Stimulated activated naive B cell treated with anti-CD40 and anti-IgM and Interleukin-4, amounts not matched to agents 10 μg/mL and 1 μg/mL and 100 μg/mL, for 72 hours (primary cell): ENCODE measurements around the gene APCDD1.
"Not testable (repeated sequence)": the region's sequence is repeated elsewhere in the genome, so short reads cannot be mapped to it uniquely, and the experiment has no call there.

ENCODE experiments used
- ATAC-seq, 2 donors: fragments of 150-1000 bp; cut with Tn5 transposase; replicated peaks; 2 replicates each; pipeline ENCODE4 v1.10.0; 2021; ENCODE audit warnings: moderate library complexity in 1 of 2
- DNase-seq: peaks from one replicate; pipeline ENCODE4 v3.0.0; 2021
- H3K27ac Mint-ChIP-seq: one replicate; pipeline ENCODE4 v1.8.0; 2022; ENCODE audit warnings: mild to moderate bottlenecking, mixed read lengths
- H3K27me3 Mint-ChIP-seq, 2 donors: one replicate each; pipeline ENCODE4 v1.8.0; 2022; ENCODE audit warnings: mixed read lengths in 2 of 2
- H3K36me3 Mint-ChIP-seq, 2 donors: one replicate each; pipeline ENCODE4 v1.8.0; 2022; ENCODE audit warnings: mixed read lengths in 2 of 2, mild to moderate bottlenecking in 1 of 2
- H3K4me1 Mint-ChIP-seq, 2 donors: one replicate each; pipeline ENCODE4 v1.8.0; 2022; ENCODE audit warnings: mixed read lengths in 2 of 2, mild to moderate bottlenecking in 1 of 2
- H3K4me3 Mint-ChIP-seq, 2 donors: one replicate each; pipeline ENCODE4 v1.8.0; 2022; ENCODE audit warnings: mild to moderate bottlenecking in 2 of 2, mixed read lengths in 2 of 2, moderate library complexity in 1 of 2
- H3K9me3 Mint-ChIP-seq, 2 donors: one replicate each; pipeline ENCODE4 v1.8.0; 2022; ENCODE audit warnings: mixed read lengths in 2 of 2, mild to moderate bottlenecking in 1 of 2

APCDD1 gene

DNA sequence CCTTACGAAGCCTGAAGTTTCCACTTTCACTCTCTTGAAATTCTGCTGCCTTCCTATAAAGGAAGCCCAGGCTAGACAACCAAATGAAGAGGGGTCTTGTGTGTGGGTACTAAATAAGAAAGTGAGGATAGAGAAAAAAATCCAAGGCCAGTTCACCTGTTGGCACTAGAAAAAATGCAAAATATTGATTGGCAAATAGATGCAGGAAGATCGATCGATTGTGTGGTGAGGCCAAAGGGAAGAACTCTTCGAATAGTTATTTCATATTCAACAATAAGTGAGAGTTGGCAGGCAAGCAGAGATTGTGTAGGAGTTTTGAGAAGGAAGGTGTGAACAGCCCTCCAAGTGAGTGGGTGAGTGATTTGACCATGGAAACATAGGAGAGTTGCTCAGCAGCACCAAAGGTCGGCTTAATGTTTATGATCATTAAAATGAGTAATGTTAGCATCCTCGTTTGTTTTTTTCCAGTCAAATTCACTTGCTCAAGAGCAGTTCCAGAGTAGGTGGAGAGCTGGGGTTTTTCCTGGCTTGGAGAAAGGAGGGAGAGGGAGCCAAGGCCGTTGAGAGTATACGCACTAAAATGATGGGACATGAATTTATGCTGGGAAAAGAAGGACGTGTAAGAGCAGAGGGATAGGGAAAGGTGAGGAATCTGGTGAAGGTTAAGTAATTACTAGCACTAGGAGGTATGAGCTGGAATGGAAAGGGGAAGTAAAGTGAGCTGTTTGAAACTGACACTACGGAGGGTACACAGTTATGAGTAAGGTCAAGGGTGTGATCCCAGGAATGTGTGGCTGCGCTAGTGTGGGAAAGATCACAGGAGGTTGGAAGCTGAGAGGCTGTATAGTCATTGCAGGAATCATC, 70.3 kb downstream of the APCDD1 start:
- no peaks in the 10 kb centered on the region for H3K27me3 Mint-ChIP-seq
- H3K36me3 Mint-ChIP-seq, result peaks cover 3 to 6% of the 10 kb centered on the region in 2 donors
- peak overlapping the region; percentile 96 to 98 for H3K4me3 Mint-ChIP-seq
- no peak for DNase-seq
- no peaks in the 10 kb centered on the region for H3K9me3 Mint-ChIP-seq
- peak; percentile 23 to 34 for ATAC-seq
- H3K27ac Mint-ChIP-seq, result peak overlapping the region; percentile 99
- peaks cover 22 to 50% of the 10 kb centered on the region in 2 donors for H3K4me1 Mint-ChIP-seq

DNA sequence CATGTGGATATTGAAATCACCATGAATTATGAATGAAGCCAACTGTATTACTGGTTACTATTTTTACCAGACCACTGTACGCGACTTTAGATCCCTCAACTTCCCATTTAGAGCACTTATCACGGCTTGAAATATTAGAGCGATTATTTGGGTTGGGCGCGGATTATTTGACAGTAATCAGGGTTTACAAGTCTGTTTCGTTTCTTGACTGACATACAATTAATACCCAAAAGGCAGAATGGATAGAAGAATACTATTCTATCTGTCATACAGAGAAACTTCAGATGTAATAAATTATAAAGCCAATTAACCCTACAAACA, 70.9 kb downstream of the APCDD1 start:
- Mint-ChIP-seq H3K36me3 (peaks cover 3 to 8% of the 10 kb centered on the region in 2 donors), H3K9me3 (no peaks in the 10 kb centered on the region), H3K4me3 (peak overlapping the region; percentile 96 to 98), H3K27ac (peak overlapping the region; percentile 99), H3K27me3 (no peaks in the 10 kb centered on the region), H3K4me1 (peaks cover 27 to 51% of the 10 kb centered on the region in 2 donors)
- ATAC-seq (peak; percentile 6 to 12), DNase-seq (no peak)

DNA sequence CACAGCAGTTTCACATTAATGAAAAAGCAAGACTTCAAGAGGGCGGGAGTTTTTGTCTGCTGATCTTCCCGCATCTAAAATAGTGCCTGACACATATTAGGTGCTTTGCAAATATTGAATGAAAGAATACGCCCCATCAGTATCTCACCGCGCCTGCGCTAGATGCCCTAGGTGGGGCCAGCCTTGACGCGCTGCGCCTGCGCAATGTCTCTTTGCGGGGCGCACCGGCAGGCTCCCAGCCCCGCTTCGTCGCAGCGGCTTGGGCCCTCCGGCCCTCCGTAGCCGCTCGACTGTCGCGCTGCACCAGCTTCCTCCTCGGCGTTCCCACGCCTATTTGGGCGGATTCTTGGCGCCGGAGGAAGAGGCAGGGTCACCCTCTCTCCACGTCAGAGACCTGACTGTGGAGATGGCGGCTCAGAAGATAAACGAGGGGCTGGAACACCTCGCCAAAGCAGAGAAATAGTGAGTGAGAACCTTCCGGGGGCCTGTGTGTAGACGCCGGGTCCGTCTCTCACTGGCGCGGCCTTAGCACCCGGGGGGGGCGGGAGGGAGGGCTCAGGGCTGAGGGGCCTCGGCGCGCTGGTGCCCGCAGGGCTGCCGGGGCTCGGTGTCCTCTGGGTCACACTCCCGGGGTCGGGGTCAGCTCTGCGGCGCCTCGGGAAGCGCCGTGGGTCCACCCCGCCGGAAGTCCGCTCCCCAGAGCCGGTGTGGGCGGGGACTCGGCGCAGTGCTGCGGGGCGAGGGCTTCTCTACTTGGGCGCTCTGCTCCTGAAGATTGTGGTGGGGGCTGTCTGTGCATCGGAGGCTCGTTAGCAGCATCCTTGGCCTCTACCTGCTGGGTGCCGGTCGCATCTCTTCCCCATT, 71.5 kb downstream of the APCDD1 start, which contains the start of gene NAPG:
NAPG (plus strand) TSS at position 331 of the 864 bp plus-strand sequence; CDS start at position 407, 76 bp downstream.
- DNase-seq, result peak; percentile 92

DNA sequence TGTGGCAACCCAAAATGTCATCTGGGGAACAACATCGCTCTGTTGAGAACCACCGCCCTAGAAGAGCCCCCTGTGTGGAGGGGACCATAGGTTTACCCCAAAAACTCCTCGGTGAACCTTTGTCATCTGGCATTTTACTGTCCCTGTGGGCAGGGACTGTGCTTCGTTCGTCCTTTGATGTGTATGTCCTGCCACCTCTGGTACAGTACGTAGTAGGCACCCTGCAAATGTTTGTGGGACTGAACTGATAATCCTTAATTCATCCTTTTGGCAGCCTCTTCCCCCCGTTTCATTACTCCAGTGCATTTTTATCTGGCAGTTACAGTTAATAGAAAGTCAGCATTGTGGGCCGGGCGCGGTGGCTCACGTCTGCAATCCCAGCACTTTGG, 72.1 kb downstream of the APCDD1 start:
- Mint-ChIP-seq H3K4me3 (peak overlapping the region; percentile 87 to 96), H3K27ac (peak overlapping the region; percentile 72), H3K4me1 (peaks cover 30 to 57% of the 10 kb centered on the region in 2 donors), H3K9me3 (no peaks in the 10 kb centered on the region), H3K36me3 (peaks cover 3 to 10% of the 10 kb centered on the region in 2 donors), H3K27me3 (no peaks in the 10 kb centered on the region)
- ATAC-seq (peak in 1 of 2 donors; percentile 4), DNase-seq (no peak)

More for the DNA sequence above, 71.5 kb downstream of the APCDD1 start, which contains the start of gene NAPG:
- peak; percentile 87 to 92 for ATAC-seq
- Mint-ChIP-seq H3K9me3 (no peaks in the 10 kb centered on the region), H3K27ac (peak within 1 kb of the TSS; percentile 99), H3K27me3 (no peaks in the 10 kb centered on the region), H3K4me1 (peaks cover 30 to 57% of the 10 kb centered on the region in 2 donors), H3K36me3 (peaks cover 3 to 10% of the 10 kb centered on the region in 2 donors), H3K4me3 (peak within 1 kb of the TSS; percentile 96 to 98)

DNA sequence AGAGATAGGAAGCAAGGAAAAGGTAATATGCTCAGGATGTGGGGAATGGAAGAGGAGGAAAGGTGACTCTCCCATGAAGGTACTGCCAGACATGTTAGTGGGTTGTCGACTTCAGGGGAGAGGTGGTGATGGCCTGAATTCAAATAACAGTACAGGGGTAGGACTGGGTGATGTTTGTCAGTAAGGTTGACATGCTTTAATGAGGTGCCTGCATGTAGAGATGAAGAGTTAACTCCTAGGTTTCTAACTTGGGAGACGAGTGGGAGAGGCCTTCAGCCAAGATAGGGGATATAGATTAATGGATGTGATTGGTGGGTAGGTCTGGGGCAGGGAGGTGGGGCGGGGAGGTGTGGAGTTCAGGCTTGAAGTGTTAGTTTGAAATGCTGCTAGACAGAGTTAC, 74.0 kb downstream of the APCDD1 start:
- H3K36me3 Mint-ChIP-seq, result peaks cover 3 to 10% of the 10 kb centered on the region in 2 donors
- ATAC-seq (no peak), DNase-seq (no peak)
- H3K27me3 Mint-ChIP-seq, result no peaks in the 10 kb centered on the region
- no peak overlapping the region for H3K27ac Mint-ChIP-seq
- no peaks in the 10 kb centered on the region for H3K9me3 Mint-ChIP-seq
- H3K4me1 Mint-ChIP-seq, result peaks cover 30 to 57% of the 10 kb centered on the region in 2 donors
- H3K4me3 Mint-ChIP-seq, result no peak overlapping the region

DNA sequence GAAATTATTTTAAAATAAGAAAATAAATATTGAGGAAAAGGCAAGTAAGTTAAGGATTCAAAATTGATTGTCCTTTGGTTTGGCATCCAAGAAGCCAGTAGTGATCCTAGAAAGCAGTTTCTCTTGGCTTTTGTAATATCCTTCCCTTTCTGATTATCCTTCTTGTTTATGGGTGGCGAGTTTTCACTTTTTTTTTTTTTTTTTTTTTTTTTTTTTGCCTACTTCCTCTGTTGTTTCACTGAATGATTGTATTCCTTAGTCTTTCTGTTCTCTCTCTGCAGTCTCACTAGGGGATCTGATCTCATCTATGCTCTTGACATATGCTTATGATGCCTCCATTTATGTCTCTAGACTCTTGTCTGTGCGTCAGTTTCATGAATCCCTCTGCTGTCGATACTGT, 75.6 kb downstream of the APCDD1 start:
- ATAC-seq (no peak), DNase-seq (no peak)
- peak overlapping the region in 1 of 2 donors; percentile 5 for H3K4me3 Mint-ChIP-seq
- no peaks in the 10 kb centered on the region for H3K27me3 Mint-ChIP-seq
- H3K4me1 Mint-ChIP-seq, result peaks cover 23 to 48% of the 10 kb centered on the region in 2 donors
- no peak overlapping the region for H3K27ac Mint-ChIP-seq
- no peaks in the 10 kb centered on the region for H3K9me3 Mint-ChIP-seq
- peaks cover 3 to 13% of the 10 kb centered on the region in 2 donors for H3K36me3 Mint-ChIP-seq

DNA sequence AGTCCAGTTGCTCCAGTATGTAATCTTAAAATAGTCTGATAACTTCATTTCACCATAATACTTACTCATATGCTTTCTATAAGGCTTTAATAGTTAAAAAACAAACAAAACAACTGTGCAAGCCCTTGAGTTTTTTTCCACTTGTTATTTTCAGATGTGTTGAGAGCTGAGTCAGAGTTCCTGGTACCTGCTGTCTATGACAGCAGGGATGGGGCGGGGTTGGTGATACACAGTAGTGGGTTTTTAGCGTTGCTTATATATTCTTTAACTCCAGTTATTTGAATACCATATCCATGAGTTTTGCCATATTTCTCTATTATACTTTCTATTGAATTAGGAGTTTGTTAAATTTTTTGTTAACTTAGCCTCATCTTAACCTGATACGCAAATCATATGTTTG, 76.4 kb downstream of the APCDD1 start:
- DNase-seq, result no peak
- H3K9me3 Mint-ChIP-seq, result no peaks in the 10 kb centered on the region
- H3K36me3 Mint-ChIP-seq, result peaks cover 3 to 11% of the 10 kb centered on the region in 2 donors
- no peak overlapping the region for H3K4me3 Mint-ChIP-seq
- H3K27ac Mint-ChIP-seq, result no peak overlapping the region
- ATAC-seq, result no peak
- H3K27me3 Mint-ChIP-seq, result no peaks in the 10 kb centered on the region
- H3K4me1 Mint-ChIP-seq, result peaks cover 22 to 43% of the 10 kb centered on the region in 2 donors

DNA sequence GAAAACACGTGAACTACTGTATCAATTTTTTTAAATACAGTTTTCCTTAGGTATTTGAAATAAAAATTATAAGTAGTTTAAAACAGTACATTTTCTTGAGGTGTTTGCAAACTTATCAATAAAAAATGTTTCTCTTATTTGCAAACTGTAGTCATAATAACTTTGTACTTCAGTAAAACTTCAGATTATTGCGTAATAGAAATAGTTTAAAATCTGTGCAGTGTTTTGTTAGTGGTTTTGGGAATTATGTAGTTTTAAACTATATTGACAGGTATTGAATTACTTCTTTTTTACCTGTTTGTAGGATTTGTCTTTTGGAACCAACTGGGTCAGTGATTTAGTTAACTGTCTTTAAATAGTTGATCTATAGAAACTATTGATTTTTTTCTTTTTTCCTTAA, 78.7 kb downstream of the APCDD1 start:
- ATAC-seq (no peak), DNase-seq (no peak)
- no peaks in the 10 kb centered on the region for H3K27me3 Mint-ChIP-seq
- peaks cover 16 to 28% of the 10 kb centered on the region in 2 donors for H3K4me1 Mint-ChIP-seq
- no peak overlapping the region for H3K27ac Mint-ChIP-seq
- H3K9me3 Mint-ChIP-seq, result no peaks in the 10 kb centered on the region
- H3K36me3 Mint-ChIP-seq, result peaks cover 4 to 10% of the 10 kb centered on the region in 2 donors
- no peak overlapping the region for H3K4me3 Mint-ChIP-seq

DNA sequence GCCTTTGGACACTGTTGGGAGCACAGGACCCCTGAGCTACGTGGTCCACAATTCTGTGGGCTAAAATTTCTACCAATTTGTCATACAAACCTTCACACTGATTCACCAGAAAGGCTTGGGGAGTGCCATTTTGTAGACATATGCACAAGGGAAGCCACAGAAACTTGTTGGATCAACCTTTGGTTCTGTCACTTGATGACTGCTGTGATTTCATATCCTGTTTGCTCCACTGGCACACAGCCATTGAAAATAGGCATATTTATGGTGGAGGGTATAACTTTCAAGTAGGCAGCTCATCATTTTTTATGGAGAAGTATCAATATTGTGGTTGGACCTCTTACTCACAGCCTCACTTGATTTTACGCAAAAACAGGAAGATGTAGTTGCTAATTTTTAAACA, 81.8 kb downstream of the APCDD1 start:
- DNase-seq, result no peak
- H3K4me1 Mint-ChIP-seq, result peaks cover 2 to 5% of the 10 kb centered on the region in 2 donors
- no peaks in the 10 kb centered on the region for H3K27me3 Mint-ChIP-seq
- H3K9me3 Mint-ChIP-seq, result no peaks in the 10 kb centered on the region
- ATAC-seq, result no peak
- no peak overlapping the region for H3K27ac Mint-ChIP-seq
- peaks cover 17 to 20% of the 10 kb centered on the region in 2 donors for H3K36me3 Mint-ChIP-seq
- no peak overlapping the region for H3K4me3 Mint-ChIP-seq

DNA sequence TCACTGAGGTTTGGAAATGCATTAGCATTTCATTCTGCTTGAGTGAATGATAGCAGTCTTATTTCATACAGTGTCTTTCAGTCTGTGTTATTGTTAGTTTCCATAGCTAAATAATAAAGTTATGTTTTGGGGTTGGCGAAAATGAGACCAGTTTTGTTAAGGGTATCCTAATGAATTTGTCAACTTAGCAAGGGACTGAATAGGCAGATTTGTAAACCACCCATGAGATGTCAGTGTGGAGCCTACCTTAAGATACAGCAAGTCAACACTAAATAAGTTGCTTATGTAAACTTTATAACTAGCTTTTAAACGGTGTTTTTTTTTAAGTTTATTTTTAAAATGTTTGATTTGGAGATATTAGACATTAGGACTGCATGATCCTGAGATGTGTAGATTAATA, 83.3 kb downstream of the APCDD1 start:
- Mint-ChIP-seq H3K27ac (no peak overlapping the region), H3K27me3 (no peaks in the 10 kb centered on the region), H3K9me3 (no peaks in the 10 kb centered on the region), H3K4me3 (no peak overlapping the region), H3K36me3 (peaks cover 24 to 27% of the 10 kb centered on the region in 2 donors), H3K4me1 (peaks cover 2 to 5% of the 10 kb centered on the region in 2 donors)
- no peak for DNase-seq
- ATAC-seq, result no peak

DNA sequence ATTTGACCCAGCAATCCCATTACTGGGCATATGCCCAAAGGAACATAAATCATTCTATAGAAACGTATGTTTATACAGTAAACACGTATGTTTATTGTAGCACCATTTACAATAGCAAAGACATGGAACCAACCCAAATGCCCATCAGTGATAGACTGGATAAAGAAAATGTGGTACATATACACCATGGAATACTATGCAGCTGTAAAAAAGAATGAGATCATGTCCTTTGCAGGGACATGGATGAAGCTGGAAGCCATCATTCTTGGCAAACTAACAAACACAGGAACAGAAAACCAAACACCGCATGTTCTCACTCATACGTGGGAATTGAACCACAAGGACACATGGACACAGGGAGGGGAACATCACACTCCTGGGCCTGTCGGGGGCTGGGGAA, 84.7 kb downstream of the APCDD1 start:
- H3K4me3 Mint-ChIP-seq, ATAC-seq, H3K27me3 Mint-ChIP-seq, H3K9me3 Mint-ChIP-seq, DNase-seq, H3K4me1 Mint-ChIP-seq, H3K27ac Mint-ChIP-seq: not testable (repeated sequence)
- peaks cover 30 to 33% of the 10 kb centered on the region in 2 donors for H3K36me3 Mint-ChIP-seq
